ENCODE data around the gene CSNK1G1.
"Not testable (repeated sequence)": the region's sequence is repeated elsewhere in the genome, so short reads cannot be mapped to it uniquely, and the experiment has no call there.

CSNK1G1 gene

DNA sequence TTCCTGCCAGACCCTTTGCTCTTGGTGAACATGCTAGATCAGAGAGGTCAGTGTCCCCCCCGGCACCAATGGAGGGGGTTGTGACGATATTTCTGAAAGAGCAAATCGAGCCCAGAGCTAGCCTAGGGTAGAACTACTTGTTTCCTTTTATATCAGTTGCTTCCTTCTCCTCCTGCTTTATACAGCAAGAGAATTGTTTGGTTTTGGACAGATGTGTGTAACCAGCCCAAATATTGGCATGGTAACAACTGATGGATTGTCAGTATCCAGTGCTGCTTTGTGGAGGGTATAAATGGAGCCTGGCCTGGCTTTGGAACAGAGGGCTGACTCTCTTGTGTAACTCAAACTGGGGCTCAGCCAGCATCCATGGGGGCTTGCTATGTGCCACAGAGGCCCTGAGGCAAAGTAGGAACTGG lies 233.0 kb downstream of the CSNK1G1 start:
- DNase-seq = no peak

DNA sequence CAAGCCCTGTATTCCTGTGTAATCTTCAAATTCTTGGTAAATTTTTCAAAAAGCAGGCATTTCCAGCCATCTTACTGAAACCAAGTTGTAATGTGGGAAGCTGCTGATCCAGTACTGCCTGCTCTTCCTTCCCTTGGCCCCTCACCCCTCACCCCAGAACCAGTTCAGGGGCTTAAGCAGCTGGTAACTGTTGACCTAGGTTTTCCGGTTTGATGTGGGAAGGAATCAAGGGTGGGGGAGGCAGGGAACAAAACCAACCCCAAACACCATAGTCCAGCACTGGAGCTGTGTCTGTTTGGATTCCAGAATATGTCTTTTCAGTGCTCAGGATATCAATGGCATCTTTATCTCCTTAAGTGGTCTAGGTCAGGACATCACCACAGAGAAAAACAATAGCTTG lies 233.5 kb downstream of the CSNK1G1 start:
- DNase-seq = no peak

DNA sequence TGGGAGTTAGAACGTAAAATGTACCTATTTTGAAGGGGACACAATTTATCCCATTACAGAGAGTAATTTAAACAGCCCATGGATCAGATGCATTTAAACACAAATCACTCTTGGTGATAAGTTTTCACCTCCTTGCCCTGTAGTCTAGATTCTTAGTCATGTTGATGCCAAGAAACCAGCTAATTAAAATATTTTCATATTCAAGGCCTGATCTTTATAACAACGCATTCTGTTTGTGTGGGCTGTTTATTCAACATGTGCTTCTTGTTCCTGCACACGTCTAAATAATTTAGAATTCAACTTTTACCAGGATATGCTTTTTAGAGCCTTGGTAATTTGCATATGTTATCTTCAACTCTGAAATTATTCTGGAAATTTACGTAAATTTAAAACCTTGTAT lies 234.4 kb downstream of the CSNK1G1 start:
- DNase-seq = no peak

DNA sequence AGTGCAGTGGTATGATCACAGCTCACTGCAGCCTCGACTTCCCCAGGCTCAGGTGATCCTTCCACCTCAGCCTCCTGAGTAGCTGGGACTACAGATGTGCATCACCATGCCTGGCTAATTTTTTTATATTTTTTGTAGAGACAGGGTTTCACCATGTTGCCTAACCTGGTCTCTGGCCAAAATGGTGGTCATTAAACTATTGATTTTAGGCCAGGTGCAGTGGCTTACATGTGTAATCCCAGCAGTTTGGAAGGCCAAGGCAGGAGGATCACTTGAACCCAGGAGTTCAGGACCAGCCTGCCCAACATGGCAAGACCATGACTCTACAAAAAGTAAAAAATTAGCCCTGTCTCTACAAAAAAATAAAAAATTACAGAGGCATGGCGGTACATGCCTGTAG lies 235.7 kb downstream of the CSNK1G1 start:
- DNase-seq = not testable (repeated sequence)

DNA sequence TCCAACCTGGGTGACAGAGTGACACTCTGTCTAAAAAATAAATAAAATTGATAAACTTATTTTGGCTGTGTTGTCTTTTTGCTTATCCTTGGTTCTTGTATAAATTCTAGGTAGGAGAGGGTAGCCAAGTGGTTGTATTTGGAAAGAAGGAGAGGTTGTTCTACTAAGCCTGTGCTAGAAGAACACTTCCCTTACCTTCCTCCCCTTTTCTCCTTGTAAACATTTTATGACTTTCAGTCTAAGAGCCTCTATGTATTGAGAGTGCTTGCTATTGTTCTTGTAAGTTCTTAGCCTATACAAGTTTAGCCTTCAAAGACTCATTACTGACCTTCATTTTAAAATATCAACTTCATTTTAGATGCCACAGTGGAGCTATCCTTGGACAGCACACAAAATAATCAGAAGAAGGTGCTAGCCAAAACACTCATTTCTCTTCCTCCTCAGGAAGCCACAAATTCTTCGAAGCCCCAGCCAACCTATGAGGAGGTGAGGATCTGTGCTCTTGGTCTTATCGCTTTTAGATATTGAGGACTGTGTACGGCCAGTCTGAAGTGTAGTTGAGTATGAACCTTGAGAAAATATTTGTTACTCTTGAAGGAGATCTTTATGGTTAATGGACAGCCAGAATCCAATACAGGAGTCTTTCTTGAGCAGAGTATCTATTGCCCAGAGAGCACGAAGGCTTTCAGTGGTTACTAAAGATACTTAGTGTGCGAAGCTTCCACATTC lies 238.1 kb downstream of the CSNK1G1 start:
- DNase-seq = no peak
